ENCODE measurements around the gene NECAB2.
A peak's percentile ranks its signal among the peaks of the same experiment; 100 is the strongest.

NECAB2 gene

GRCh38 chr16:84036131-84036530, 68.1 kb downstream of the NECAB2 start:
- Histone ChIP-seq H3K27me3 (replicated peaks; ENCODE audit: control insufficient read depth, insufficient read depth, low read length) (peaks cover 35% of the 10 kb centered on the region), H3K4me1 (ENCODE audit: control insufficient read depth, insufficient read depth, low read length) (no peaks in the 10 kb centered on the region), H3K9ac (ENCODE audit: low read length) (no peak overlapping the region)

GRCh38 chr16:84036982-84037425, 69.0 kb downstream of the NECAB2 start:
- Histone ChIP-seq H3K27me3 (replicated peaks; ENCODE audit: control insufficient read depth, insufficient read depth, low read length) (peaks cover 28% of the 10 kb centered on the region), H3K4me3 (ENCODE audit: low read length) (no peak overlapping the region), H3K9me3 (ENCODE audit: control insufficient read depth, low read length) (peaks cover 19% of the 10 kb centered on the region), H3K4me1 (ENCODE audit: control insufficient read depth, insufficient read depth, low read length) (no peaks in the 10 kb centered on the region), H3K9ac (ENCODE audit: low read length) (no peak overlapping the region), H3K36me3 (ENCODE audit: control insufficient read depth, insufficient read depth, low read length, severe bottlenecking) (no peaks in the 10 kb centered on the region)
- no peak for DNase-seq (ENCODE audit: low read depth)

More at GRCh38 chr16:84036131-84036530, 68.1 kb downstream of the NECAB2 start:
- no peak for DNase-seq (ENCODE audit: low read depth)
- H3K9me3 ChIP-seq (ENCODE audit: control insufficient read depth, low read length) = peaks cover 19% of the 10 kb centered on the region
- H3K36me3 ChIP-seq (ENCODE audit: control insufficient read depth, insufficient read depth, low read length, severe bottlenecking) = no peaks in the 10 kb centered on the region
- no peak overlapping the region for H3K4me3 ChIP-seq (ENCODE audit: low read length)

GRCh38 chr16:84038469-84038868, 70.4 kb downstream of the NECAB2 start:
- Histone ChIP-seq H3K36me3 (ENCODE audit: control insufficient read depth, insufficient read depth, low read length, severe bottlenecking) (no peaks in the 10 kb centered on the region), H3K9ac (ENCODE audit: low read length) (no peak overlapping the region), H3K9me3 (ENCODE audit: control insufficient read depth, low read length) (peaks cover 19% of the 10 kb centered on the region), H3K27me3 (replicated peaks; ENCODE audit: control insufficient read depth, insufficient read depth, low read length) (peaks cover 39% of the 10 kb centered on the region), H3K4me3 (ENCODE audit: low read length) (no peak overlapping the region), H3K4me1 (ENCODE audit: control insufficient read depth, insufficient read depth, low read length) (no peaks in the 10 kb centered on the region)
- DNase-seq (ENCODE audit: low read depth) = no peak

GRCh38 chr16:84039696-84040095, 71.7 kb downstream of the NECAB2 start:
- H3K36me3 ChIP-seq (ENCODE audit: control insufficient read depth, insufficient read depth, low read length, severe bottlenecking) = no peaks in the 10 kb centered on the region
- H3K4me1 ChIP-seq (ENCODE audit: control insufficient read depth, insufficient read depth, low read length) = no peaks in the 10 kb centered on the region
- H3K9ac ChIP-seq (ENCODE audit: low read length) = no peak overlapping the region
- no peak overlapping the region for H3K4me3 ChIP-seq (ENCODE audit: low read length)
- peaks cover 45% of the 10 kb centered on the region for H3K27me3 ChIP-seq (replicated peaks; ENCODE audit: control insufficient read depth, insufficient read depth, low read length)
- H3K9me3 ChIP-seq (ENCODE audit: control insufficient read depth, low read length) = peaks cover 19% of the 10 kb centered on the region
- DNase-seq (ENCODE audit: low read depth) = no peak

- DNase-seq (ENCODE audit: low read depth) = no peak
- H3K27me3 ChIP-seq (replicated peaks; ENCODE audit: control insufficient read depth, insufficient read depth, low read length) = peaks cover 45% of the 10 kb centered on the region
- H3K4me3 ChIP-seq (ENCODE audit: low read length) = no peak overlapping the region
- peaks cover 13% of the 10 kb centered on the region for H3K9me3 ChIP-seq (ENCODE audit: control insufficient read depth, low read length)
- no peaks in the 10 kb centered on the region for H3K36me3 ChIP-seq (ENCODE audit: control insufficient read depth, insufficient read depth, low read length, severe bottlenecking)
- no peak overlapping the region for H3K9ac ChIP-seq (ENCODE audit: low read length)
- H3K4me1 ChIP-seq (ENCODE audit: control insufficient read depth, insufficient read depth, low read length) = no peaks in the 10 kb centered on the region
Measured at GRCh38 chr16:84040226-84040822, 72.3 kb downstream of the NECAB2 start.

GRCh38 chr16:84040823-84041820, 73.1 kb downstream of the NECAB2 start:
- H3K9ac ChIP-seq (ENCODE audit: low read length) = no peak overlapping the region
- peaks cover 5% of the 10 kb centered on the region for H3K9me3 ChIP-seq (ENCODE audit: control insufficient read depth, low read length)
- H3K4me1 ChIP-seq (ENCODE audit: control insufficient read depth, insufficient read depth, low read length) = no peaks in the 10 kb centered on the region
- peak; percentile 71 for DNase-seq (ENCODE audit: low read depth)
- H3K36me3 ChIP-seq (ENCODE audit: control insufficient read depth, insufficient read depth, low read length, severe bottlenecking) = no peaks in the 10 kb centered on the region
- peaks cover 43% of the 10 kb centered on the region for H3K27me3 ChIP-seq (replicated peaks; ENCODE audit: control insufficient read depth, insufficient read depth, low read length)
- no peak overlapping the region for H3K4me3 ChIP-seq (ENCODE audit: low read length)

- DNase-seq (ENCODE audit: low read depth) = no peak
- H3K4me3 ChIP-seq (ENCODE audit: low read length) = no peak overlapping the region
- no peaks in the 10 kb centered on the region for H3K36me3 ChIP-seq (ENCODE audit: control insufficient read depth, insufficient read depth, low read length, severe bottlenecking)
- H3K4me1 ChIP-seq (ENCODE audit: control insufficient read depth, insufficient read depth, low read length) = no peaks in the 10 kb centered on the region
- no peak overlapping the region for H3K9ac ChIP-seq (ENCODE audit: low read length)
- no peaks in the 10 kb centered on the region for H3K9me3 ChIP-seq (ENCODE audit: control insufficient read depth, low read length)
- peaks cover 43% of the 10 kb centered on the region for H3K27me3 ChIP-seq (replicated peaks; ENCODE audit: control insufficient read depth, insufficient read depth, low read length)
Measured at GRCh38 chr16:84041881-84042280, 73.8 kb downstream of the NECAB2 start.

- H3K4me1 ChIP-seq (ENCODE audit: control insufficient read depth, insufficient read depth, low read length) = no peaks in the 10 kb centered on the region
- H3K9ac ChIP-seq (ENCODE audit: low read length) = no peak within 1 kb of the TSS
- DNase-seq (ENCODE audit: low read depth) = no peak
- H3K9me3 ChIP-seq (ENCODE audit: control insufficient read depth, low read length) = no peaks in the 10 kb centered on the region
- H3K4me3 ChIP-seq (ENCODE audit: low read length) = no peak within 1 kb of the TSS
- H3K36me3 ChIP-seq (ENCODE audit: control insufficient read depth, insufficient read depth, low read length, severe bottlenecking) = no peaks in the 10 kb centered on the region
- peaks cover 43% of the 10 kb centered on the region for H3K27me3 ChIP-seq (replicated peaks; ENCODE audit: control insufficient read depth, insufficient read depth, low read length)
Measured at GRCh38 chr16:84042308-84042878, 74.3 kb downstream of the NECAB2 start, which contains the start of gene SLC38A8. Gene SLC38A8 (minus strand): TSS chr16:84042795. CDS start chr16:84042157, 638 bp downstream.

- no peak overlapping the region for H3K4me3 ChIP-seq (ENCODE audit: low read length)
- H3K9ac ChIP-seq (ENCODE audit: low read length) = no peak overlapping the region
- H3K36me3 ChIP-seq (ENCODE audit: control insufficient read depth, insufficient read depth, low read length, severe bottlenecking) = peaks cover 3% of the 10 kb centered on the region
- H3K27me3 ChIP-seq (replicated peaks; ENCODE audit: control insufficient read depth, insufficient read depth, low read length) = peaks cover 43% of the 10 kb centered on the region
- no peak for DNase-seq (ENCODE audit: low read depth)
- no peaks in the 10 kb centered on the region for H3K9me3 ChIP-seq (ENCODE audit: control insufficient read depth, low read length)
- H3K4me1 ChIP-seq (ENCODE audit: control insufficient read depth, insufficient read depth, low read length) = no peaks in the 10 kb centered on the region
Measured at GRCh38 chr16:84042879-84043485, 74.9 kb downstream of the NECAB2 start.

- Histone ChIP-seq H3K9me3 (ENCODE audit: control insufficient read depth, low read length) (no peaks in the 10 kb centered on the region), H3K4me1 (ENCODE audit: control insufficient read depth, insufficient read depth, low read length) (no peaks in the 10 kb centered on the region), H3K36me3 (ENCODE audit: control insufficient read depth, insufficient read depth, low read length, severe bottlenecking) (peaks cover 3% of the 10 kb centered on the region), H3K27me3 (replicated peaks; ENCODE audit: control insufficient read depth, insufficient read depth, low read length) (peaks cover 38% of the 10 kb centered on the region), H3K4me3 (ENCODE audit: low read length) (no peak overlapping the region), H3K9ac (ENCODE audit: low read length) (no peak overlapping the region)
- DNase-seq (ENCODE audit: low read depth) = no peak
Measured at GRCh38 chr16:84043486-84044117, 75.6 kb downstream of the NECAB2 start.
